ENCODE results near the gene BCAN.
A peak's percentile ranks its signal among the peaks of the same experiment; 100 is the strongest.

The BCAN gene

DNA sequence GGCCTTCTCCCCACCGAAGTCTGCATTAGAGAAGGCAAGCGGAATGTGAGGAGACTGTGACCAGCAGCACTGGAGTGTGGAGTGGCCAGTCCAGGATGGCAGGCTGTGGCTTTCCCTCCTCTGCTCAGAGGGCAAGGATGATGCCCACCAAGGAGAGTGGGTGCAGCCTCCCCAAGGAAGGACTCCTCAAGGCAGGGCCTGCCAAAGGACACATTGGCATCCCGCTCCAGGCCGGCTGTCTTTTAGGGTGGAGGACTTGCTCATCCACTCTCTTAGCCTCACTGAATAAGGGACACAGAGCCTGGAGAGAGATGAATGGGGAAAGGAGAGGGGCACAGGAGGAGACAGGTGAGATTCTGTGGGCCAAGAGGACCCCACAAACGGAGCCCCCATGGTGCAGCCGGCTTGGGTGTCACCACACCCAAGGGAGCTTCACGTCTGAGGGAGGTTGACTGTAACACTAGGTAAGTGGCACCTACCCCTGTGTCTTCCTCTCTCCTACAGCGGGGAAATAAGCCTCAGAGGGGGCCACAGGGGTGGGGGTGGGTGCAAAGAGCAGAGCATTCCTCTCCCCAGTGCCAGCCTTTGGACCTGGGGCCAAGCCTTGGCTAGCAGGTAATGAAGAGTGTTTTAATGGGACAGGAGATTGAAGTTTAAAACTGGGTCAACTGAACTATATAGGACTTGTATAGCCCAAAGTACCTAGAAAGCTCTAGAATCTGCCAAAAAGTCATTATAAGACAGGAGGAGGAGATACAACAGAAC lies 39.5 kb downstream of the BCAN start:
- Histone ChIP-seq H3K9ac (ENCODE audit: low read length in 2 of 2) (no peak overlapping the region), H3K9me3 (ENCODE audit: control insufficient read depth in 2 of 2, low read length in 2 of 2) (no peaks in the 10 kb centered on the region), H3K36me3 (ENCODE audit: control insufficient read depth in 2 of 2, insufficient read depth in 2 of 2, low read length in 2 of 2) (no peaks in the 10 kb centered on the region), H3K27me3 (ENCODE audit: control insufficient read depth in 1 of 2, insufficient read depth in 2 of 2, low read length in 2 of 2) (peaks cover 26 to 36% of the 10 kb centered on the region in 2 donors), H3K4me1 (ENCODE audit: control insufficient read depth, insufficient read depth, low read length) (peaks cover 20% of the 10 kb centered on the region), H3K4me3 (ENCODE audit: low read length in 2 of 2) (no peak overlapping the region), H3K27ac (ENCODE audit: low read length) (no peak overlapping the region)

DNA sequence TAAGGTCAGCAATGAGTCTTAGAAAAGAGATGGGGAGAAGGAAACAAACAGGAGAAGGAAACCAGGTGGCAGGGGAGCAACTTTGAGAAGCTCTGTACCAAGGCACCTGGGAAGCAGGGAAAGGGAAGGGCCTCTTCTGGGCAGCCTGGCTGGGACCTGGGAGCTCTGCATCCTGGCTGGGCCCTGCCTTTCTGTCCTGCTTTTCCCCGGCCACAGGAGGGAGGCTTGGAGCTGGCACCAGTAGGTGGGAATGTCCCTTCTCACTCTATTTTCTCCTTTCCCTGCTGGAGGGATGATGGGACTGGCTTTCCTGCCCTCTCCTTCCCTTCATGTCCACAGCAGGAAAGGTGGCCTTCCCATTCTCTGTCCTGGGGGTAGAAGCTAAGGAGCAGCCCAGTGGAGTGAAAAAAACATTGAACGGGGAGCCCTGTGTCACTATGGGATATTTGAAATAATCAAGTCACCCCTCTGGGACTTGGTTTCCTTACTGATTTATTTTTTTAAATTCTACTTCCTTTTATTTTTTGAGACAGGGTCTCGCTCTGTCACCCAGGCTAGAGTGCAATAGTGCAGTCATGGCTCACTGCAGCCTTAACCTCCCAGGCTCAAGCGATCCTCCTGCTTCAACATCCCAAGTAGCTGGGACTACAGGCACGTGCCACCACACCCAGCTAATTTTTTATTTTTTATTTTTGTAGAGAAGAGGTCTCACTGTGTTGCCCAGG lies 40.4 kb downstream of the BCAN start:
- H3K4me3 ChIP-seq (ENCODE audit: low read length in 2 of 2), result no peak overlapping the region
- peaks cover 11% of the 10 kb centered on the region for H3K4me1 ChIP-seq (ENCODE audit: control insufficient read depth, insufficient read depth, low read length)
- no peaks in the 10 kb centered on the region for H3K36me3 ChIP-seq (ENCODE audit: control insufficient read depth in 2 of 2, insufficient read depth in 2 of 2, low read length in 2 of 2)
- H3K27ac ChIP-seq (ENCODE audit: low read length), result no peak overlapping the region
- H3K27me3 ChIP-seq (ENCODE audit: control insufficient read depth in 1 of 2, insufficient read depth in 2 of 2, low read length in 2 of 2), result peaks cover 25 to 27% of the 10 kb centered on the region in 2 donors
- no peak overlapping the region for H3K9ac ChIP-seq (ENCODE audit: low read length in 2 of 2)
- no peaks in the 10 kb centered on the region for H3K9me3 ChIP-seq (ENCODE audit: control insufficient read depth in 2 of 2, low read length in 2 of 2)

DNA sequence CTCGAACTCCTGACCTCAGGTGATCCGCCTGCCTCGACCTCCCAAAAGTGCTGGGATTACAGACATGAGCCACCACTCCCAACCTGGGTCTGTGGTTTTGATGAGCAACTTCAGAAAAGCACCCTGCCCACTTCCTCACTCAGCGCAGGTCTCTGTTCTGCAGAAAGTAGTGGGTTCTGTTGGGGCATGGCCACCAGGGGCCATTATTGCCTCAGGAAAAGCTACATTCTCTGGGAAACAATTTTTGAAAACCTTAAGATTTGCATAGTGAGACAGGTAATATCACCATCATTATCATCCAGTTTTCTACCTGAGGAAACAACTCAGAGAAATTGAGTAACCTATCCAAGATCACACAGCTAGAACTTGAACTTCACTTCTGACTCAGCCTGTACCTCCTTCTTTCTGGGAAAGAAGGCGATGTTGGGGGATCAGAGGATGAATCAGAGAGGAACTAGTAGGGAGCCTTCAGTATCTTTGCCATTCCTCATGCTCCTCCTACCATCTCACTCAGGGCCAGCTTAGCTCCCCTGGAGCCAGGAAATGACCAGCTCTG lies 42.4 kb downstream of the BCAN start:
- Histone ChIP-seq H3K9ac (ENCODE audit: low read length in 2 of 2) (no peak overlapping the region), H3K9me3 (ENCODE audit: control insufficient read depth in 2 of 2, low read length in 2 of 2) (no peaks in the 10 kb centered on the region), H3K27ac (ENCODE audit: low read length) (no peak overlapping the region)

DNA sequence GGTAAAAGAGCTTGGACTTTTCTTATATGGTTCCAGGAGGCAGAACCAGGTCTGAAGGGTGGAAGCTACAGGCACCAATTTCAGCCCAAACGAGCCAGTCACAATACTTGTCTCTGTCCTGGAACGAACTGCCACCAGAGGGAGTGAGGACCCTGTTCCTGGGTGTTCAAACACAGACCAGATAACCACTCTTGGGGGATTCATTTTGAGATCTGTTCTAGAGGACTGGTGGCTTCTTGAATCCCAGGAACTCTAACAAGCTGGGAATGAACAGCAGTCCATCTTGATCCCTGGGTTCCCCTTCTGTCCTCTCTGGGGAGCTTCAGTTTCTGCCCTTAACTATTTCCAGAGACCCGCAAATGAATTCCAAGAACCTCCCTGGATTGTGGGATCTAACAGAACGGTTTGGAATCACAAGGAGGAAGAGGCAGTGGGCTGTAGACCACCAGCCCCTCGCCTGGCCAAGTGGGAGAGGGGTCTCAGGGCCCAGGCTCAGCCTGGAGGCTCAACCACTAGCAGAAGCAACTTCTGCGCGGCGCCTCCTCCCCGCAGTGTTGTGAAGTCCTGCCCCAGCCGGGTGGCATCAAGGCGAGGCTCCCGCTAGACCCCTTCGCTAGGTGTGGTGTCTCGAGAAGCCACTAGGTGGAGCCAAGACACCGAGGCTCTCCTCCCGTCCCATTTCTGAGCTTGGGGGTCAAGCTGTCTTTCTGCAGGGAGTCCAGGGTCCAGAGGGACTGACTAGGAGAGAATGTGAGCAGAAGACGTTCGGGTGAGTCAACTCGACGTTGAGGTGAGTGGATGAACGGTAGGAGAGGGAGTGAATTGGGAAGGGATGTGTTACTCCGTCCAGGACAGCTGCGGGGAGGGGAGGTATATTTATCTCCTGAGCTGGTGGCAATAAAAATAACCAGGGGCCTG lies 47.4 kb downstream of the BCAN start:
- Histone ChIP-seq H3K27me3 (ENCODE audit: control insufficient read depth in 1 of 2, insufficient read depth in 2 of 2, low read length in 2 of 2) (peaks cover 38 to 40% of the 10 kb centered on the region in 2 donors), H3K9ac (ENCODE audit: low read length in 2 of 2) (peak overlapping the region in 1 of 2 donors; percentile 36), H3K36me3 (ENCODE audit: control insufficient read depth in 2 of 2, insufficient read depth in 2 of 2, low read length in 2 of 2) (no peaks in the 10 kb centered on the region), H3K9me3 (ENCODE audit: control insufficient read depth in 2 of 2, low read length in 2 of 2) (no peaks in the 10 kb centered on the region), H3K4me1 (ENCODE audit: control insufficient read depth, insufficient read depth, low read length) (peaks cover 8% of the 10 kb centered on the region), H3K4me3 (ENCODE audit: low read length in 2 of 2) (peak overlapping the region in 1 of 2 donors; percentile 54), H3K27ac (ENCODE audit: low read length) (no peak overlapping the region)

More for the DNA sequence above, 42.4 kb downstream of the BCAN start:
- H3K4me3 ChIP-seq (ENCODE audit: low read length in 2 of 2), result no peak overlapping the region
- H3K36me3 ChIP-seq (ENCODE audit: control insufficient read depth in 2 of 2, insufficient read depth in 2 of 2, low read length in 2 of 2), result no peaks in the 10 kb centered on the region
- peaks cover 3% of the 10 kb centered on the region for H3K4me1 ChIP-seq (ENCODE audit: control insufficient read depth, insufficient read depth, low read length)
- H3K27me3 ChIP-seq (ENCODE audit: control insufficient read depth in 1 of 2, insufficient read depth in 2 of 2, low read length in 2 of 2), result peaks cover 15% of the 10 kb centered on the region in 2 donors

DNA sequence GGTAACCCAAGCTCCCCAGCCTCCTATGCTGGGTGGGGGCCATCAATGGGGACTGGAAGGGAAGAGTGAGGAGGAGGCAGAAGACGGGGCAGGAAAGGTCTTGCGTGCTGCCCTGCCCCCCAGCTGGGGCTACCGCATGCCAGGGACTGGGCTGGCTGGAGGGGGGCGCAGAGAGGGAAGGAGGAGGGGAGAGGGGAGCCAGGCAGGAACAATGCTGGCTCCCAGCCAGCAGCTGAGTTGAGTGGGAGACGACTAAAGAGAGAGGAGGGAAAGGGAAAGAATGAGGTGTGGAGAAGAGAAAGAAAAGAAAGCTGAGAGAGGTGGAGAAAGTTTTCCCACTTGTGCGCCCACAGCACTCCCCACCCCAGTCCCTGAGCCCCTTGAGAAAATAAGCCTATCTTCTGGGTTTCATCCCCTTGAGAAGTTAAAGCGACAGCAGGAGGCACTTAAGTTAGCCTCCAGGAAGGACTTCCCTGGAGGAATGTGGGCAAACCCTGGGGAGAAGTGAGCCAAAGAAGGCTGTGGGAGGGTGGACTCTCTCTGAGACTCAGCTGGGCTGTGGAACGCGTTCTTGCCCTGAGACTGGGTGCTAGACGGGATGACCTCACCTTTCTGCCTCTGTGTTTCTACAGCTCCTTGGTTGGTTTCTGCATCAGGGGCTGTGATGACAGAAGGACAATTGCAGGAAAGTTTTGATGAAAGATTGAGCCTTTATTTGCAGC lies 48.2 kb downstream of the BCAN start:
- Histone ChIP-seq H3K9ac (ENCODE audit: low read length in 2 of 2) (no peak overlapping the region), H3K4me1 (ENCODE audit: control insufficient read depth, insufficient read depth, low read length) (peaks cover 8% of the 10 kb centered on the region), H3K9me3 (ENCODE audit: control insufficient read depth in 2 of 2, low read length in 2 of 2) (no peaks in the 10 kb centered on the region), H3K27ac (ENCODE audit: low read length) (no peak overlapping the region), H3K27me3 (ENCODE audit: control insufficient read depth in 1 of 2, insufficient read depth in 2 of 2, low read length in 2 of 2) (peaks cover 36 to 38% of the 10 kb centered on the region in 2 donors), H3K4me3 (ENCODE audit: low read length in 2 of 2) (no peak overlapping the region), H3K36me3 (ENCODE audit: control insufficient read depth in 2 of 2, insufficient read depth in 2 of 2, low read length in 2 of 2) (no peaks in the 10 kb centered on the region)

DNA sequence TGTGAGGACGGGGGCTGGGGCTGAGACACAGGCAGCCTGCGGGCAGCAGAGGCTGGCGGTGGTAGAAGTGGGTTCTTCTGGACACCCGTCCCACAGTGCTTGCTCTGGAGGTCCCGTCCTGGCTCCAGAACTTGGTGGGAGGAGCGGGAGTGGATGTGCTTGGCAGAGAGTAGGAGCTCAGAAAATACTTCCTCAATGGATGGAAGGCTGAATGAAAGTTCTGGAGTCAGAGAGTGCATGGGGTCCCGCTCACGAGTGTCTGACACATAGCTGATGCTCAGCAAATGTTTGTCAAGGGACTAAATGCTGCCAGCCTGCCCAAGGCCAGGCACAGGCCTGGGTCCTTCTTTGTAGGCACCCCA lies 48.7 kb downstream of the BCAN start:
- Histone ChIP-seq H3K4me1 (ENCODE audit: control insufficient read depth, insufficient read depth, low read length) (peaks cover 8% of the 10 kb centered on the region), H3K36me3 (ENCODE audit: control insufficient read depth in 2 of 2, insufficient read depth in 2 of 2, low read length in 2 of 2) (no peaks in the 10 kb centered on the region), H3K27me3 (ENCODE audit: control insufficient read depth in 1 of 2, insufficient read depth in 2 of 2, low read length in 2 of 2) (peaks cover 34 to 38% of the 10 kb centered on the region in 2 donors), H3K4me3 (ENCODE audit: low read length in 2 of 2) (no peak overlapping the region), H3K9me3 (ENCODE audit: control insufficient read depth in 2 of 2, low read length in 2 of 2) (no peaks in the 10 kb centered on the region), H3K9ac (ENCODE audit: low read length in 2 of 2) (no peak overlapping the region), H3K27ac (ENCODE audit: low read length) (no peak overlapping the region)

DNA sequence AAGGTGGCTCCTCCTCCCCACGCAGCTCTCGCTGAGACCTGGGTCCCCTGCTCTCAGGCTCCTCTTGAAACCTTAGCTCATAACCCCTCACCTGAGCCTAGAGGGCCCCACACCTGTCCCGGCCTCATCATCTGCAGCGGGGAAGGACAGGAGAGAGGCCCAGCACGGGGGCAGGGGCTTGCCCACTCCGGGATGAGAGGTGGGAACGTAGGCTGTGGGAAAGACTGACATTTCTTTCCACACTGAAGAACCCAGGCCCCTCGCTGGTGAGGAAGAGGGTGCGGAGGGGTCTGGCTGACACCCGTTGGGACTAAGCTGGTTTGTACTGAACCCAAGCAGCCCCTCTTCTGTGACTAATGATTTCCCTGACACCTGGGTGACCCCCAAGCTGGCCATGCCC lies 49.3 kb downstream of the BCAN start:
- no peak overlapping the region for H3K9ac ChIP-seq (ENCODE audit: low read length in 2 of 2)
- no peaks in the 10 kb centered on the region for H3K9me3 ChIP-seq (ENCODE audit: control insufficient read depth in 2 of 2, low read length in 2 of 2)
- peaks cover 34 to 38% of the 10 kb centered on the region in 2 donors for H3K27me3 ChIP-seq (ENCODE audit: control insufficient read depth in 1 of 2, insufficient read depth in 2 of 2, low read length in 2 of 2)
- no peak overlapping the region for H3K27ac ChIP-seq (ENCODE audit: low read length)
- H3K36me3 ChIP-seq (ENCODE audit: control insufficient read depth in 2 of 2, insufficient read depth in 2 of 2, low read length in 2 of 2), result no peaks in the 10 kb centered on the region
- H3K4me3 ChIP-seq (ENCODE audit: low read length in 2 of 2), result no peak overlapping the region
- H3K4me1 ChIP-seq (ENCODE audit: control insufficient read depth, insufficient read depth, low read length), result peaks cover 8% of the 10 kb centered on the region

DNA sequence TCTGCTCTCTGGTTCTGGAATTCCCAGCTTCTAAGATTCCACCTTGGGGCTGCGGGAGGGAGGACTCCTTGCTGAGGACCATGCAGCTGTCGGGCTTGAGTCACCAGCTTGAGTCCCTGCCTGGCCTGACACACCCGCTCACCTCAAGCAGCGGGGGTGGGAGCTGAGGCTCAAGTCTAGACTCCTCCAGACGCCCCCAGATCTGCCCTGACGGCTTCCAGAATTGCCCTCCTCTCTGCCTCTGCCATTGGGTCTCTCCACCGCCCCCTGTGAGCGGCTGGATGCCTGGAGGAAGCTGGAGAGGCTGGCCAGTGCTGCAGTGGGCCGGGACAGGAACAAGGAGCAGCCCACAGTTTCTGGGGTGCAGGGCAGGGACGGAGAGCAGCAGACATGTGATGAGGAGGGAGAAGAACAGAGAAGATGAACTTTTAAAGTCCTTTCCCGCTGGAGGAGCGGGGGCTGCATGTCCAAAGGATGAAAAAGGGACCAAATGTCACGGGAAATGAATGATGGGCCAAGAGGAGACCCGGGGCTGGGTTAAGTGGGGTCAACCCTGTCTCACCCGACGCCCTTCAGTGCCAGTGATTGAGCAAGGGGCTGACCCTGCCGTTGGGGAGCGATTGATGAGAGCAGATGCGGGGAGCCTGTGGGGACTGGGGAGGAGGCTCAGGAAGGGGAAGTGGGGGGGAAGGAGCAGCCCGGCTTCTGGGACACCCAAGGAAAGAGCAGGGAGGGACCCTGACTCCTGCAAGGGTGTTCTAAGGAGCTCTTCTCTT lies 49.9 kb downstream of the BCAN start:
- Histone ChIP-seq H3K27ac (ENCODE audit: low read length) (no peak overlapping the region), H3K9ac (ENCODE audit: low read length in 2 of 2) (no peak overlapping the region), H3K36me3 (ENCODE audit: control insufficient read depth in 2 of 2, insufficient read depth in 2 of 2, low read length in 2 of 2) (no peaks in the 10 kb centered on the region), H3K9me3 (ENCODE audit: control insufficient read depth in 2 of 2, low read length in 2 of 2) (no peaks in the 10 kb centered on the region), H3K4me3 (ENCODE audit: low read length in 2 of 2) (no peak overlapping the region), H3K4me1 (ENCODE audit: control insufficient read depth, insufficient read depth, low read length) (peaks cover 8% of the 10 kb centered on the region), H3K27me3 (ENCODE audit: control insufficient read depth in 1 of 2, insufficient read depth in 2 of 2, low read length in 2 of 2) (peaks cover 34 to 38% of the 10 kb centered on the region in 2 donors)

DNA sequence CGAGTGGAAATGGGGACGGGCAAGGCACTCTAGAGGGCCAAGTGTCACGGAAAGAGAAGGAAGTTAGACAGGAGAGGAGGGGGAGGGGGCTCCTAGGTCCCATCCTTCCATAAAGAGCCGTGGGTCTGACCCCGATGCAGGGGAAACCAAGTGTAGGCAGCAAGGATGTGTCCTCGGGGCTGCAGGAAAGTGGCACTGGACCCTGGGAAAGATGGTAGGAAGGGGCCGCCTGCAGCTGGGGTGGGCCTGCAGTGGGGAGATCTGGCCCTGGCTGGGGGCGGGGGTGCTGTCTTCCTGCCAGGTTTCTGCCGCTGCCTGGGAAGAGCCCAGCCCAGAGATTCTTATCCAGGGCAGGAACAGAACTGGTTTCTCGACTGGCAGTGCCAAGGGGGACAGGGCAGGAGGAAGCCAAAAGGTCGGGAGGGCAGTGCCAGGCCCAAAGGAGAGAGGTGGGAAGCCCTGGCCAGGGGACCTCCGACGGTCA lies 50.6 kb downstream of the BCAN start:
- Histone ChIP-seq H3K27me3 (ENCODE audit: control insufficient read depth in 1 of 2, insufficient read depth in 2 of 2, low read length in 2 of 2) (peaks cover 34 to 38% of the 10 kb centered on the region in 2 donors), H3K9me3 (ENCODE audit: control insufficient read depth in 2 of 2, low read length in 2 of 2) (no peaks in the 10 kb centered on the region), H3K36me3 (ENCODE audit: control insufficient read depth in 2 of 2, insufficient read depth in 2 of 2, low read length in 2 of 2) (no peaks in the 10 kb centered on the region), H3K27ac (ENCODE audit: low read length) (no peak overlapping the region), H3K4me1 (ENCODE audit: control insufficient read depth, insufficient read depth, low read length) (peaks cover 8% of the 10 kb centered on the region), H3K4me3 (ENCODE audit: low read length in 2 of 2) (no peak overlapping the region), H3K9ac (ENCODE audit: low read length in 2 of 2) (no peak overlapping the region)

All from stomach smooth muscle (tissue), 2 donors.